Measurements from ENCODE around the gene SEPTIN1.
"Not testable (repeated sequence)": the region's sequence is repeated elsewhere in the genome, so short reads cannot be mapped to it uniquely, and the experiment has no call there.

The SEPTIN1 gene

DNA sequence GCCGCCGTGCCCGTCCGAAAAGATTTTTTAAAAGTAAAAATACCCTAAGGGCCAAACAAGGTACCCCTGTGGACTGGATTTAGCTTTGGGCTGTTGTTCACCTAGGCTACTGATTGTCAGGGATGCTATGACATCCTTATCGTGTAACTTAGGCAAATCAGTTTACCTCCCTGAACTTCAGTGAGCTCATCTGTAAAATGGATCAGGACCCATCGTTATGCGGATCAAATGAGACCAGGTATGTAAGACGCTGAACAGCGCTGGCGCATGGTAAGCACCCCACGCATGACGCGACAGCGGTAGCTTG is 24.4 kb upstream of the SEPTIN1 start:
- no peak overlapping the region for H3K27ac ChIP-seq
- no peak for DNase-seq (ENCODE audit: low read depth, low spot score)

DNA sequence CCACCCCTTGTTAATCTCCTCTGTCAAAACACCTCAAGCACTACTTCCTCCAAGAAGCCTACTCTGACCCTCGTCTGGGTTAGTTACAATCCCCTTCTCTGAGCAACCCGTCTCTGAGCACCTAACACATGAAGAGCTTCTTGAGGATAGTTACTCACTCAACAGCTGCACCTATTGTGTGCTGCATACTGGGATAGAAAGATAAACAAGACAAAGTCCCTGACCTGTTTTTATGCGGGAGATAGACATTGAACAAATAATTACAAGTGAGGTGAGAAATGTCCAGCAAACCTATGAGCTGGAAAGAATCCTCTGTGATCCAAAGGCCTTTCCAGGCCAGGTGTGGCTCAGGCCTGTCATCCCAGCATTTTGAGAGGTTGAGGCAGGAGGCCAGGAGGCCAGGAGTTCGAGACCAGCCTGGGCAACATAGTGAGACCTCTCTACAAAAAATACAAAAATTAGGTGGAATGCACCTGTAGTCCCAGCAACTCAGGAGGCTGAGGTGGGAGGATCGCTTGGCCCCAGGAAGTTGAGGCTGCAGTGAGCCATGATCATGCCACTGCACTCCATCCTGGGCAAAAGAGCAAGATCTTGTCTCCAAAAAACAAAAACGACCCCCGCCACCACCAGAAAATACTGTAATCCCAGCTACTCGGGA is 19.5 kb upstream of the SEPTIN1 start:
- no peak overlapping the region for H3K27ac ChIP-seq
- no peak for DNase-seq (ENCODE audit: low read depth, low spot score)

DNA sequence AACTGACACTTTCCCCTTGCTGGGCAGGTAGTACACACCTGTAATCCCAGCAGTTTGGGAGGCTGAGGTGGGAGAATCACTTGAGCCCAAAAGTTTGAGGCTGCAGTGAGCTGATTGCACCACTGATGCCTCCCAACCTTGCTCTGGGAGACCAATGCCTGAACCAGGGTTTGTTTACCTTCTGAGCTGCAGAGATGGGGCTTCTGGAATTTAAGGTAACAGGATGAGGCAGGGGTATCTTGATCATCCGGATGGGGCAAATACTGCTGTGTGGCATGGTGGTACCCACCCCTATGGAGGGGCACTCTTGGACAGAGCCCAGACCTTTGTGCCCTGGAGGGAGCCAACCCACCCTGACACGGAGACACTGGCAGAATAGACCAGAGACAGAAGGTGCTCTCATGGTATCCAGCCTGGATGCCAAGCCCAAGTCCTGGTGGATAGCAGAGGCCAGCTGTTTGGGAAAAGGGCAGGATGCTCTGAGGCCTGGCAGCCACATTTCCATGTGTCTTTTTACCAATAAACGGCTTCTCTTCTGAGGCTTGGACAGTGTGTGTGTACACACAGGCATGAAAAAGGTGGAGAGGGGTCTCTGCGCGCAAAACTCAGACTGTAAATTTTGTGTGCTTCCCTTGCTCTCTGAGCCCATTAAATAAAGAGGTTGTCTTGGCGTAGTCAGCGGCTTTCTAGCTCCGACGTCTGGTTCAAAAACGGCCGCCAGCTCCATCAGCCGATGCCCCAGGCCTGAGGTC is 17.2 kb upstream of the SEPTIN1 start:
- peak overlapping the region; percentile 45 for H3K27ac ChIP-seq

DNA sequence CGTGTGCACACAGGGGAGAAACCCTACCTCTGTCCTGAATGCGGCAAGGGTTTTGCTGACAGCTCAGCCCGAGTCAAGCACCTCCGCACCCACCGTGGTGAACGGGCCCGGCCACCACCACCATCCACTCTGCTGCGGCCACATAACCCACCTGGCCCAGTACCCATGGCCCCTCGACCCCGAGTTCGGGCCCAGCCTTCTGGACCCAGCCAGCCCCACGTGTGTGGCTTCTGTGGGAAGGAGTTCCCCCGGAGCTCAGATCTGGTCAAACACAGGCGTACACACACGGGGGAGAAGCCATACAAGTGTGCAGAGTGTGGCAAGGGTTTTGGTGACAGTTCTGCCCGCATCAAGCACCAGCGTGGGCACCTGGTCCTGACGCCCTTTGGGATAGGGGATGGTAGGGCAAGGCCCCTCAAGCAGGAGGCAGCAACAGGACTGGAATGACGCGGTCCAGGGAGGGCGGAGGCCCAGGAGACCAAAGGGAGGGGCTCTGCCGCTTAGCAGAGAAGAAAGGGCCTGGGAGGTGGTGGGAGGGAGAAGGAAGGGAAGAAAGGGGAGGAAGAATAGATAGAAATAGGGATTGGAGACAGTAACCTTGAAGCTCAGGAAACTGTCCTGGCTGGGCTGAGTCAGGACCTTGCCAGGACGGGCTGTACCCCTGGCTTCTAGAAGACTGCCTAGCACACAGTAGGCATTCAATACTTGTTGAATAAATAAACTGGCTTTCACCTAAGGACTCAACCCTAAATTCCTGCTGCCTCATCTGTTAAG is 16.5 kb upstream of the SEPTIN1 start:
- no peak for DNase-seq (ENCODE audit: low read depth, low spot score)
- H3K27ac ChIP-seq, result no peak overlapping the region

More for the DNA sequence above, 17.2 kb upstream of the SEPTIN1 start:
- no peak for DNase-seq (ENCODE audit: low read depth, low spot score)

DNA sequence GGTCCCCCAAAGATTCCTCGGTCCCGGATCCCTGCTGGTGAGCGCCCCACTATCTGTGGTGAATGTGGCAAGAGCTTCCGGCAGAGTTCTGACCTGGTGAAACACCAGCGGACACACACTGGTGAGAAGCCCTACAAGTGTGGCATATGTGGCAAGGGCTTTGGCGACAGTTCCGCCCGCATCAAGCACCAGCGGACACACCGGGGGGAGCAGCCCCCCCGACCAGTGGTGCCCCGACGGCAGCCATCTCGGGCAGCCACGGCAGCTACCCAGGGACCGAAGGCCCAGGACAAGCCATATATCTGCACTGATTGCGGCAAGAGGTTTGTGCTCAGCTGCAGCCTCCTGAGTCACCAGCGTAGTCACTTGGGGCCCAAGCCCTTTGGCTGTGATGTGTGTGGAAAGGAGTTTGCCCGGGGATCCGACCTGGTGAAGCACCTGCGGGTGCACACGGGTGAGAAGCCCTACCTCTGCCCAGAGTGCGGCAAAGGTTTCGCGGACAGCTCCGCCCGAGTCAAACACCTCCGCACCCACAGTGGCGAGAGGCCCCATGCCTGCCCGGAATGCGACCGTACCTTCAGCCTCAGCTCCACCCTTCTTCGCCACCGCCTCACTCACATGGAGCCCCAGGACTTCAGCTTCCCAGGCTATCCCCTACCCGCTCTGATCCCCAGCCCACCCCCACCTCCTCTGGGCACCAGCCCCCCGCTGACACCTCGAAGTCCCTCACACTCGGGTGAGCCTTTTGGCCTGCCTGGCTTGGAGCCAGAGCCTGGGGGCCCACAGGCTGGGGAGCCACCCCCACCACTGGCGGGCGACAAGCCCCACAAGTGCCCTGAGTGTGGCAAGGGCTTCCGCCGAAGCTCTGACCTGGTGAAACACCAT is 15.7 kb upstream of the SEPTIN1 start:
- DNase-seq (ENCODE audit: low read depth, low spot score), result no peak
- H3K27ac ChIP-seq, result no peak overlapping the region

DNA sequence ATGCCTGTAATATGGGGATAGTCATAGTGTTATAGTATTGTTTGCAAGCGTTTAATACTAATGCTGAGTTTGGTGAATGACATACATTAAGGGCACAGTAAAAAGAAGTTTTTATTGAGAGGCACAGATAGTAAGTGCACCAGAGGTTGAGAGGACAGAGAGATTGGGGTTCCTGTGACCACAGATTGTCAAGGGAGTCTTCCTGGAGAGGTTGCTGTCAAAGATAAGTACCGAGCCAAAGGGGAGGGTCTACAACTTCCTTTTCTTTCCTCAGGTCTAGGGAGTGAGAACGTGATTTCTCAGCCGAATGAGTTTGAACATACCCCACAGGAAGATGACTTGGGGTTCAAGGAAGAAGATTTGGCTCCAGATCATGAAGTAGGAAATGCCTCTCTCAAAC is 14.7 kb upstream of the SEPTIN1 start:
- no peak overlapping the region for H3K27ac ChIP-seq
- no peak for DNase-seq (ENCODE audit: low read depth, low spot score)

DNA sequence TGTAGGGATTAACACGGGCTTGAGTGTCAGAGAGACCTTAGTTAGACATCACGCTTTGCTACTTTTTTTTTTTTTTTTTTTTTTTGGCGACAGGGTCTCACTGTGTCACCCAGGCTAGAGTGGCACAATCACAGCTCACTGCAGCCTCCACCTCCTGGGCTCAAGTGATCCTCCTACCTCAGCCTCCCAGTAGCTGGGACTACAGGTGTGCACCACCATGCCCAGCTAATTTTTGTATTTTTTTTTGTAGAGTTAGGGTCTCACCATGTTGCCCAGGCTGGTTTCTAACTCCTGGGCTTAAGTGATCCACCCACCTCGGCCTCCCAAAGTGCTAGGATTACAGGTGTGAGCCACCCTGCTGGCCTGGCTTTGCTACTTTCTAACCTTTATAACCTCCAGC is 14.3 kb upstream of the SEPTIN1 start:
- peak overlapping the region; percentile 66 for H3K27ac ChIP-seq
- not testable (repeated sequence) for DNase-seq (ENCODE audit: low read depth, low spot score)

DNA sequence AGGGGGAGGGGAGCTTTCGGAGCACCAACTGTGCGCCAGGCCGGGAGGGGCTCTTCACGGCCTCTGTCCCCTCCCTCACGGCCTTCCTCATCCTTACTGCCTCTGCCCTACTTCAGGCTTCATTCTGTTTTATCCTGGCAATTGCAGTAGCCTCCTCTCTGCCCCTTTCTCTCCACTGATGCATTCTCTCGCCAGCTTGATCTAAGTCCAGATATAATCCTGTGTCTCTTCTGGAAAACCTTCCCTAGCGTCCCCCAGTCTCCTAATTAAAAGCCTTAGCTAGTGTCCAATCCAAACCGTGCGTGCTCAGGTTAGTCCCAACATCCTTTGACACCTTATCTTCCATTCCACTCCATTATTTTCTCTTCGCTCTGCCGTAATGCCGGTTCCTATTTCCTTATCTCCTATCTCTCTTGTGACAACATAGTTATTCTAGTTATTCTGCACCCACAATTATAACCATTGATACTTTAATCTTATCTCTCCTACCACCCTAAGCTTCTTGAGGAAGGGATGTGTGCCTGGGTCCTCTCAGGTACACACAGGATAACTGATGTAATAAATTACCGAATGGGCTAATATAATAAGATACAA is 13.7 kb upstream of the SEPTIN1 start:
- peak overlapping the region; percentile 66 for H3K27ac ChIP-seq
- no peak for DNase-seq (ENCODE audit: low read depth, low spot score)

DNA sequence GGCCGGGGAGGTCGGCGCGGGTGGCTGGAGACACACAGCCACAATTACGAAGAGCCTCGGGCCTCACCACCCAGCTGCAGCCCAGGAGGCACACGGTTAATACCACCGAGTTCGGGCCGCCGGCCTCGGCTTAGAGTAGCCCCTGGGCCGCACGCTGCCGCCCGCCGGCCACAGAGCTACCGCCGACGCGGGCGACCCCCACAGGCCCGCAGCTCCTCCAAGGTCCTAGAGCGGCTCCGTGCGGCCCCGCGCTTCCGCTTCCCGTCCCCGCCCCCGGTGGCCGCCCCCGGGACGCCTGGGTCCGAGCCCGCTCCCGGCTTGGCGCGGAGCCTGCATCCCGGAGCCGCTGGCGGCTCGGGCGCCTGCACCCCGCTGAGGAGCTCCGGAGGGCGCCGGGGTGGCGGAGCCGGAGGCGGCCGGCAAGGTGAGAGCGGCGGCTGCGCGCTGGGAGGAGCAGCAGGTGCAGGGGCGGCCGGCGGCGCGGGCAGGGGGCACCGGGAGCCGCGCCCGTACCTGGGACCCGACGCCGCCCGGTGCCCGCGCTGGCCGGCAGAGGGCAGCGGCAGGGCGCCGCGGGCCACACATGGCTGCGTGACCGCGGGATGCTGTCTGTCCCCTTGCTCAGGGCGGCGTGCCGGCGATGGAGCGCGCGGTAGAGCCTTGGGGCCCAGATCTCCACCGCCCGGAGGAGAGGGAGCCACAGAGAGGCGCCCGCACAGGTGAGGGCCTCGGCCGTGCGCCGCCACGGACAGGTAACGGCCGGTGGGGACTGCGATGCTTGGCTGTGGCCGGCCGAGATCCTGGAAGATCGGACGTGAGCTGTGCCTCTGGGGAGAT is 13.0 kb upstream of the SEPTIN1 start, which contains the start of gene ZNF48:
TSS of gene ZNF48 (plus strand) at position 266 of the 837 bp plus-strand sequence. CDS start at position 641, 375 bp downstream.
- peak within 1 kb of the TSS; percentile 66 for H3K27ac ChIP-seq
- no peak for DNase-seq (ENCODE audit: low read depth, low spot score)

DNA sequence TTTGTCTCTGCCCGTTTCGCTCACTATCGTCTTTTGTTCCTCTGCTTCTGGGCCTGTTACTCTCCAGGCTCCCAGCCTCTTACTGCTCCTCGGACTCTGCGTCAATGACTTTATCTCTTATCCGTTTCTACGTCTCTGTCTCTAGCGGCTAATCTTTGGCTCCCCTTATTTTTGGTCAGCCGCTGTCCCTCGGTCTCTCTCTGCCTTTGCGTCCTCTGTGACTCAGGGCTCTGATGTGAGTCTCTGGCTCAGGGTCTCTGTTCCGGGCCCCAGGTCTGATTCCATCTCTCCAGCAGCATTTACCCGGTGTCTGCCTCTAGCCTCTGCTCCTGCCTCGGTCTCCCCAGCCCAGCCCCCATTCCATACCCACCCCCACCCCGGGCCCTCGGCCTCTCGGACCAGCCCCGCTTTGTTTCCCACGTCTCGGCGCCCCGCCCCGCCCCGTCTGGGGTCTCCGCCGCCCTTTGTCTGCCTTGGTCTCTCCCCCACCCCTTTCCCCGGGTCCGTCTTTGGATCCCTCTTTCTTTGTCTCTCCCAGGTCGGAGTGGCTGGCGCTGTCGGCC is 12.3 kb upstream of the SEPTIN1 start:
- peak overlapping the region; percentile 66 for H3K27ac ChIP-seq
- no peak for DNase-seq (ENCODE audit: low read depth, low spot score)

DNA sequence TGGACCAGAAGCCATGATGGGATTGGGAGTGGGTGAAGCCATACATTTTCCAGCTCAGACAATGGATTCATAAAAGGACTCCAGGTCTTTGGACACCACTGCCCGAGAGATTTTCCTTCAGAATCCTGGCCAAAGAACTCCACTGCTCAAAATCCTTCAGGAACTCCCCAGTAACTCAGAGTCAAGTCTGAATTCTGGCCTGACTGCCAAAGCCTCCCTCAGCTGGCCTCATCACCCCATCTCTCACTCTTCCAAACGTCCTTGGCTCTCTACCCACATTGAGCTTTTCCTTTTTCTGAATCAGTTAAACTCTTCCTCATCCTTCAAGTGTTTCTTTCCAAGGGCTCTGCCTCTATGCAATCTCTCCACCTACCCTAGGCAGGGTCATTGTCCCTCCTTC is 1.2 kb upstream of the SEPTIN1 start:
- H3K27ac ChIP-seq, result no peak overlapping the region
- no peak for DNase-seq (ENCODE audit: low read depth, low spot score)

DNA sequence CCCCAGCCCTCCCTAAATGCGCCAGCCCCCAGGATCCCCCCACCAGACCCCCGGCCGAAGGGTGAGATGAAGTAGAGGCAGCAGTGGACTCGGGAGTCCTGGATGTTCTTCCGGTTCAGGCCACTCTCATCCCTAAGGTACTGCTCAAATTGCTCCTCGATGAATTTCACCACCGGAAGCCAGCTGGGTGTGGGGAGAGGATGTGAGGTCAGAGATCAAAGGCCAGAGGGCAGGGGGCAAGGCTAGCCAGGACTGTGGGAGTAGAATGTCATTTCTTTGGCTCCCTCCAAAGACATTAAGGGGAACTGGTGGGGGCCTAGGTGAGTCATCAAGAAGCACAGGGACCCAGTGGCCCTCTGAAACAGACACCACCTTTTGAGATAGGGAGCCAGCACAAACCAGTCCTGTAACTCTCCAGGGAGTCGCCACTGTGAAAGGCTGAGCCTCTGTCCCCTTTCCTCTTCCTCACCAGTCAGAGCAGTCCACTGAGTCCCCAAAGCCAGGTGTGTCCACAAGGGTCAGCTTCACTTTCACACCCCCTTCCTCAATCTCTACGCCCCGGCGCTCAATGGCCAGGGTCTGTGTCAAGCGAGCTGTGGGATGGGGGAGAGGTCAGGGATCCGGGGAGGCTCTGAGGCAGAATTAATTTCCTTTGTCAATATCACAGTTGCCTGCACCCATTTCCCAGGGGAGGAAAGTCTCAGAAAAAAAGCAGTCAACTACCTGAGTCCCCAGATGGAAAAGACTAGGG is 895 bp downstream of the SEPTIN1 start:
- DNase-seq (ENCODE audit: low read depth, low spot score), result no peak

DNA sequence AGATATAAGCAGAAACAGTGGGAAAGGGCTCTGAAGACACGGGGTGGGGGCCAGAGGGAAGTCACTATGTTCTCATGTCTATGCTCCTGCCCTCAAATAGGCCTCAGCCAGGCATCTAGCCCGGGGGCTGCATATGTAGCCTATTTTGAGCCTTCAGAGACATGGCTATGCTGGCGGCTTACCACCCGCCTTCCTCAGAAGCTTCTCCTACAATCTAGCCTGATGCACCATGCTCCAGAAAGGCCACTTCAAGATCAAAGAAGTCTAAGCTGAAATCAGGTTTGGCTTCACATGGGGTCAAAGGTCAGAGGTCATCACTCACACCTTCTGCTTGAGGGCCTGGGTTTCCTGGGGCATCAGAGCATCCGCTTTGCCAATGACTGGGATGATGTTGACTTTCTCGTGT is 1.6 kb downstream of the SEPTIN1 start:
- H3K27ac ChIP-seq, result no peak overlapping the region
- DNase-seq (ENCODE audit: low read depth, low spot score), result no peak

More for the DNA sequence above, 895 bp downstream of the SEPTIN1 start:
- H3K27ac ChIP-seq, result no peak overlapping the region

DNA sequence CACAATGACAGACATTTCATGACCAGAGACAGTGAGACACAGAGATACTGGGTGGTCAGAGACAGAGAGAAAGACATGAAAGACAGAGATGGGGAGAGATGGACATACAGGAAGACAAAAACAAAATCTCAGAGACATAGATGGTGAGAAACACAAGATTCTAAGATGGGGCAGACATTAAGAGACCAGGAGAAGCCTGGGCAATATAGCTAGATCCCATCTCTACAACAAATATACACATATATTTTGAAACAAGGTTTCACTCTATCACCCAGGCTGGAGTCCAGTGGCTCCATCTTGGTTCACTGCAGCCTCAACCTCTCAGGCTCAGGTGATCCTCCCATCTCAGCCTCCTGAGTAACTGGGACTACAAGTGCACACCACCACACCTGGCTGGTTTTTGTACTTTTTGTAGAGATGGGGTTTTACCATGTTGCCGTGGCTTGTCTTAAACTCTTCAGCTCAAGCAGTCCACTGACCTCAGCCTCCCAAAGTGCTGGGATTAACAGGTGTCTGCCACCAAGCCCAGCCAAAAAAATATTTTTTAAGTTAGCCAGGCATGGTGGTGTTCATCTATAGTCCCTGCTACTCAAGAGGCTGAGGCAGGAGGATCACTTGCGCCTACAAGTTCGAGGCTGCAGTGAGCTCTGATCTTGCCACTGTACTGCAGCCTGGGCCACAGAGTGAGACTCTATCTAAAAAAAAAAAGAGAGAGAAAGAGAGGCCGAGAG is 2.1 kb downstream of the SEPTIN1 start:
- H3K27ac ChIP-seq, result no peak overlapping the region
- no peak for DNase-seq (ENCODE audit: low read depth, low spot score)

DNA sequence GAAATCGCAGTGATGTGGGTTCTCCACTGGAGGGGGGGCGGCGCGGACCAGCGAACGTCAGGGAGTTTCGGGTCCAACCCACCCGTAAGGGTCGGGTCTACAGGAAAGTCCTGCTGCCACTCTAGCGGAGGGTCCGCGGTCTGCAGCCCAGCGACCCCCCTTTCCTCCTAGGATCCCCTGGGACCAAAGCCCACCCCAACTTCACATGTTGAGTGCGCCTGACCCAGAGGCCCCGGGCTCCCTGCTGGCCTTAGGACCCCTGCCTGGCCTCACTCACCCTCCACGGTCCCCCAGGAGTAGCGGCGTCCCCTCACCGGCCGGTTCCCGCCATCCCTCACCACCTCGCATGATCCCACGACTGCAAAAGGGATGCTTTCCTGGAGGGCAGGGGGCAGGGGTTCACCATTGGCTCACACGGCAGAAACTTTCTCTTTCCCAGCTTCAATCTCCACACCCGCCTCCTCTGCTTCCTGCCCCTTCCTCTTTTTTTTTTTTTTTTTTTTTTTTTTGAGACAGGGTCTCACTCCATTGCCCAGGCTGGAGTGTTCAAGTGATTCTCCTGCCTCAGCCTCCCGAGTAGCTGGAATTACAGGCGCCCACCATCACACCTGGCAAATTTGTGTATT is 3.1 kb downstream of the SEPTIN1 start:
- no peak overlapping the region for H3K27ac ChIP-seq
- DNase-seq (ENCODE audit: low read depth, low spot score), result no peak

DNA sequence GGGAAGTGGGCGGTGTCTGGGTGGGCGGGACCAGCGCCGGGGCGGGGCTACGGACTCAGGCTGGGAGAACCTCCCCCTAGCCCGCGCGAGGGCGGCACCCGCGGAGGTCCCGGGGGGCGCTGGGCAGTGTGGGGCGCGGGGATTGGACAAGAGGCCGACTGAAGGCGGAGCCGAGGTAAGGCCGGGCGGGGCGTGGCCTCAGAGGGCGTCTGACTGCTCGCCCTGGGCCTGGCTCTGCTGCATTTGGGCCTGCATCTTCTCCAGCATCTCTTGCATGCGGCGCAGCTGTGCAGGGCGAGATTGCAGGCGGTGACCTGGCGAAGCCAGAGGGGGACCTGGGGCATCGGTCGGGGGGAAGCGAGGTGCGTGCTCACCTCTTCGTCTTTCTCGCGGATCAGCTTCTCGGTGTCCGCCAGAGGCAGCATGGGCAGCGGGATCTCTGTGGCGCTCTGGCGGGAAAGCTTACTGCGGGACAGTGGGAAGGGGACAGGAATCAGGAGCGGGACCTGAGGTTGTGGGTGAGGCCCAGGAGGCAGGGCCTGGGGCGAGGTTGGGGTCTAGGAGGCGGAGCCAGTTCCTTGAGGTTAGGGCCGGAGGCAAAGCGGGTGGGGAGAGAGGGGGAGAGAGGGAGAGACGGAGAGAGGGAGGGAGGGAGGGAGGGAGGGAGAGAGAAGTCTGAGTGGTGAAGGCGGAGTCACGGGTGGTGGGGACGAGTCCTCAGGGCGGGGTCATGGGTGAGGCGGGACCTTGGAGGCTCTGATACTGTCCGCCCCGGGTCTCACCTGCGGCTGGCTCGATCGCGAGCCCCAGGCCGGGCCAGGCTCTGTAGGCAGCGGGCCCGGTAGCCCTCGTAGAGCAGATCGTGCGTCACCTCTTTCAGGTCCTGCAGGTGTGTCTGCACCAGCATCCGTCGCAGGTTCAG is 3.9 kb downstream of the SEPTIN1 start:
- DNase-seq (ENCODE audit: low read depth, low spot score), result peak; percentile 72
- H3K27ac ChIP-seq, result peak overlapping the region; percentile 97

Data from epithelial cell of prostate (primary cell).